ENCODE results near the gene MSI2.

- TF ChIP-seq POLR2AphosphoS5 (IDR thresholded peaks at IDR 0.05; ENCODE audit: borderline replicate concordance, low read depth, low read length) (no peak), EZH2 (IDR thresholded peaks at IDR 0.05) (no peak), FOXP2 (optimal IDR thresholded peaks at IDR 0.05; ENCODE audit: control extremely low read depth, extremely low read length, insufficient read depth) (no peak)
These were observed 39.3 kb downstream of the MSI2 start for GRCh38 chr17:57295526-57296023.

Measured in SK-N-MC (cell line).